PC-3 (cell line): ENCODE data around the gene MYH10. TPM values are rescaled to one million over a fixed set of nuclear protein-coding genes. Genes with fewer than 3 reads are reported as not detected.

ENCODE experiments used
- ATAC-seq: fragments of 200-7000 bp; cut with Tn5 transposase; 2 replicates; pipeline ENCODE4 v1.9.1; 2020; ENCODE audit warnings: mild to moderate bottlenecking, moderate library complexity
- BruUV-seq: library from RNA; stranded (reverse); fragments of 400-500 nt; replicated peaks from 2 replicates; lab custom pipeline; 2021; lab: Mats Ljungman, UMichigan
- CTCF ChIA-PET: fragments of 300-600 bp; sonication (Branson Sonifier 250); formaldehyde crosslinking; loops from one replicate; lab custom pipeline; 2022; ENCODE audit warnings: antibody characterized with exemption; lab: Charles Lee
- POLR2A ChIA-PET: fragments of 300-600 bp; sonication (Branson Sonifier 250); formaldehyde crosslinking; loops from one replicate; lab custom pipeline; 2022; ENCODE audit warnings: antibody characterized with exemption; ENCODE audit not compliant: unreplicated experiment; lab: Charles Lee
- DNase-seq: peaks from one replicate; pipeline ENCODE4 v3.0.0-alpha.2; 2015
- H2AFZ ChIP-seq: fragments of 300-600 bp; sonication (generic); 2 replicates; pipeline ENCODE4 v1.6.0; 2016; ENCODE audit warnings: antibody characterized with exemption, low read length
- H3F3A ChIP-seq: fragments of 300-600 bp; sonication (generic); one replicate; pipeline ENCODE4 v1.6.0; 2017; ENCODE audit warnings: antibody characterized with exemption, low read length, control low read depth, mild to moderate bottlenecking; ENCODE audit not compliant: unreplicated experiment
- H3K27ac ChIP-seq: fragments of 300-600 bp; sonication (generic); 2 replicates; pipeline ENCODE4 v1.5.1; 2016; ENCODE audit warnings: mild to moderate bottlenecking, low read length
- H3K27me3 ChIP-seq: fragments of 300-600 bp; sonication (generic); 2 replicates; pipeline ENCODE4 v1.6.1; 2016; ENCODE audit warnings: low read length, mixed read lengths
- H3K36me3 ChIP-seq: fragments of 300-600 bp; sonication (generic); 2 replicates; pipeline ENCODE4 v1.6.1; 2016; ENCODE audit warnings: low read depth, mixed run types, low read length, mixed read lengths
- H3K4me1 ChIP-seq: fragments of 300-600 bp; sonication (generic); 2 replicates; pipeline ENCODE4 v1.5.1; 2016; ENCODE audit warnings: low read length; ENCODE audit not compliant: insufficient read depth
- H3K4me2 ChIP-seq: fragments of 300-600 bp; sonication (generic); 2 replicates; pipeline ENCODE4 v1.6.0; 2016; ENCODE audit warnings: low read length
- H3K4me3 ChIP-seq: fragments of 300-600 bp; sonication (generic); 2 replicates; pipeline ENCODE4 v1.5.1; 2016; ENCODE audit warnings: mild to moderate bottlenecking, low read length, mixed read lengths
- H3K79me2 ChIP-seq: fragments of 300-600 bp; sonication (generic); 2 replicates; pipeline ENCODE4 v1.6.1; 2017; ENCODE audit warnings: low read length, mixed read lengths
- H3K9ac ChIP-seq: fragments of 300-600 bp; sonication (generic); 2 replicates; pipeline ENCODE4 v1.6.0; 2016; ENCODE audit warnings: mild to moderate bottlenecking, low read length
- H3K9me2 ChIP-seq: fragments of 300-600 bp; sonication (generic); replicated peaks from 2 replicates; pipeline ENCODE4 v1.6.1; 2016; ENCODE audit warnings: mixed run types, low read length, mixed read lengths
- H3K9me3 ChIP-seq: fragments of 300-600 bp; sonication (generic); 2 replicates; pipeline ENCODE4 v1.6.1; 2016; ENCODE audit warnings: low read length, mixed read lengths
- H4K20me1 ChIP-seq: fragments of 300-600 bp; sonication (generic); 2 replicates; pipeline ENCODE4 v1.6.1; 2016; ENCODE audit warnings: low read length, mixed read lengths
- EZH2 ChIP-seq: fragments of 300-600 bp; sonication (generic); IDR thresholded peaks from one replicate; pipeline ENCODE4 v1.6.1; 2017; ENCODE audit warnings: antibody characterized with exemption, mild to moderate bottlenecking, low read length; ENCODE audit not compliant: unreplicated experiment
- EZH2phosphoT487 ChIP-seq: fragments of 300-600 bp; sonication (generic); IDR thresholded peaks from 2 replicates; pipeline ENCODE4 v1.6.1; 2018; ENCODE audit warnings: mild to moderate bottlenecking, antibody characterized with exemption, low read length, borderline replicate concordance
- intact Hi-C: fragments of 100-400 bp; cut with micrococcal nuclease; formaldehyde crosslinking; loops from 2 replicates; pipeline ENCODE4 v1.9.0; 2023
- total RNA-seq: library from RNA; depleted of rRNA; stranded (reverse); fragments of >200 nt; gene quantifications from 2 replicates; pipeline ENCODE4 v1.2.3, GENCODE V29; 2014
- TF ChIP-seq, protein P1 (sequence below): fragments of 300-600 bp; sonication (generic); conservative IDR thresholded peaks from 2 replicates; pipeline ENCODE4 v1.5.1; 2017; ENCODE audit warnings: antibody characterized with exemption, low read depth, mild to moderate bottlenecking, low read length

The MYH10 gene
- total RNA-seq, 1 experiment from 2014 or later, result 44.6 TPM

DNA sequence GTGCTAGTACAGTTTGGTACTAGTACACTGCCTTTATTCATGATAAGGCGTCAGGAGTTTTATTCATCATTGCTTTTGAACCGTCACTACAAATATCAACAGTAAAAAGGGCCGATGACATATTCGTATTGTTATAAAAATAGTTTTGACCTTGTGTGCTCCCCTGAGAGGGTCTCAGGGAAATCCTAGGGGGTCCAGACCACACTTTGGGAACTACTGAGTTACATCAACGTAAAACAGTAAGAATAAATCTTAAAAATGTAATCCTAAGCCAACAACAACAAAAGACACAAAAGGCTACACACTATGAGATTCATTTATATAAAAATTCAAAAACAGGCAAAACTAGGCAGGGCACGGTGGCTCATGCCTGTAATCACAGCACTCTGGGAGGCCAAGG is 11.2 kb downstream of the MYH10 start:
- Histone ChIP-seq H3K9me2 (no peaks in the 10 kb centered on the region), H3K4me1 (peaks cover 6% of the 10 kb centered on the region; the same call in 1 of the 2 replicates), H3K27me3 (no peaks in the 10 kb centered on the region), H3F3A (no peaks in the 10 kb centered on the region), H3K9me3 (no peaks in the 10 kb centered on the region), H3K4me3 (no peak overlapping the region), H3K27ac (no peak overlapping the region), H3K36me3 (no peaks in the 10 kb centered on the region), H3K9ac (no peak overlapping the region), H3K79me2 (no peaks in the 10 kb centered on the region), H4K20me1 (no peaks in the 10 kb centered on the region), H2AFZ (no peak overlapping the region), H3K4me2 (no peak overlapping the region)
- ChIA-PET POLR2A (no interaction called here), CTCF (no interaction called here)
- intact Hi-C loops, result no loop called here
- TF ChIP-seq EZH2, result no peak
- no peak for TF ChIP-seq EZH2phosphoT487
- TF ChIP-seq, protein P1, sequence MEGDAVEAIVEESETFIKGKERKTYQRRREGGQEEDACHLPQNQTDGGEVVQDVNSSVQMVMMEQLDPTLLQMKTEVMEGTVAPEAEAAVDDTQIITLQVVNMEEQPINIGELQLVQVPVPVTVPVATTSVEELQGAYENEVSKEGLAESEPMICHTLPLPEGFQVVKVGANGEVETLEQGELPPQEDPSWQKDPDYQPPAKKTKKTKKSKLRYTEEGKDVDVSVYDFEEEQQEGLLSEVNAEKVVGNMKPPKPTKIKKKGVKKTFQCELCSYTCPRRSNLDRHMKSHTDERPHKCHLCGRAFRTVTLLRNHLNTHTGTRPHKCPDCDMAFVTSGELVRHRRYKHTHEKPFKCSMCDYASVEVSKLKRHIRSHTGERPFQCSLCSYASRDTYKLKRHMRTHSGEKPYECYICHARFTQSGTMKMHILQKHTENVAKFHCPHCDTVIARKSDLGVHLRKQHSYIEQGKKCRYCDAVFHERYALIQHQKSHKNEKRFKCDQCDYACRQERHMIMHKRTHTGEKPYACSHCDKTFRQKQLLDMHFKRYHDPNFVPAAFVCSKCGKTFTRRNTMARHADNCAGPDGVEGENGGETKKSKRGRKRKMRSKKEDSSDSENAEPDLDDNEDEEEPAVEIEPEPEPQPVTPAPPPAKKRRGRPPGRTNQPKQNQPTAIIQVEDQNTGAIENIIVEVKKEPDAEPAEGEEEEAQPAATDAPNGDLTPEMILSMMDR, result no peak
- DNase-seq (no peak), ATAC-seq (no peak)
- no TSS peak for BruUV-seq

DNA sequence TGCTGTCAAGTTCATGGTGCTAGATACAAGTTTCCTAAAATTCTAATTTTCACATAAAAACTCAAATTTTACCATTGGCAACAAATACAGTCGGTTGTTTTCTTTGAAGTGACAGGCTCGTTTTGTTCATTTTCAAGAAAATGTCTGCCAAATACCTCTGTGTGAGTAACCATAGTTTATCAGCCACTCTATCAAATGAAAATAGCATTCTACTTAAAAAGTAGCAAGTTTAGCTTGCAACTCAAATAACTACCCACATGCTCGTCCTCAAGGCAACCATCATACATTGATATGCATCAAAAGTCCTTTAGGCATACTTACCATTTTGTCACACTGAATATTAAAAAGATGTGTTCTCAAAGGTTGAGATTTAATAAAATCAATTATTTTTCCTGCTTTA is 11.7 kb downstream of the MYH10 start:
- H3K9me3 ChIP-seq, result no peaks in the 10 kb centered on the region
- H3K27ac ChIP-seq, result no peak overlapping the region
- no peaks in the 10 kb centered on the region for H3K79me2 ChIP-seq
- CTCF ChIA-PET, result no interaction called here
- ATAC-seq (no peak), DNase-seq (no peak)
- no peaks in the 10 kb centered on the region for H3F3A ChIP-seq
- no TSS peak for BruUV-seq
- H3K9ac ChIP-seq, result no peak overlapping the region
- H3K9me2 ChIP-seq, result no peaks in the 10 kb centered on the region
- POLR2A ChIA-PET, result no interaction called here
- TF ChIP-seq, protein P1, result no peak
- TF ChIP-seq EZH2phosphoT487 (no peak), EZH2 (no peak)
- no peaks in the 10 kb centered on the region for H4K20me1 ChIP-seq
- no peaks in the 10 kb centered on the region for H3K27me3 ChIP-seq
- no peak overlapping the region for H3K4me2 ChIP-seq
- intact Hi-C loops, result no loop called here
- H2AFZ ChIP-seq, result no peak overlapping the region
- H3K4me3 ChIP-seq, result no peak overlapping the region
- peaks cover 6% of the 10 kb centered on the region; the same call in 1 of the 2 replicates for H3K4me1 ChIP-seq
- H3K36me3 ChIP-seq, result no peaks in the 10 kb centered on the region

DNA sequence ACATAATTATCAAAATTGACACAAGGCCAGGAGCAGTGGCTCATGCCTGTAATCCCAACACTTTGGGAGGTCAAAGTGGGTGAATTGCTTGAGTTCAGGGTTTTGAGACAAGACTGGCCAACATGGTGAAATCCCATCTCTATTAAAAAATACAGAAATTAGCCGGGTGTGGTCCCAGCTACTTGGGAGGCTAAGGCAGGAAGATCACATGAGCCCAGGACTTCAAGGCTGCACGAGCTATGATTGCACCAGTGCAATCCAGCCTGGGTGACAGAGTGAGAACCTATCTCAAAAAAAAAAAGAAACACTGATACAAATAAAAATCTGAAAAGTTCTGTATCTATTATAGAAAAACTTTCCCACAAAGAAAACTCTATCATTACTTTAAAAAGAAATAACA is 15.5 kb downstream of the MYH10 start:
- Histone ChIP-seq H3K4me2 (no peak overlapping the region), H4K20me1 (0 out of 2 replicates have a peak, but pooled peaks cover 5% of the 10 kb centered on the region), H3K27me3 (no peaks in the 10 kb centered on the region), H2AFZ (no peak overlapping the region), H3K9me3 (no peaks in the 10 kb centered on the region), H3K27ac (no peak overlapping the region), H3F3A (no peaks in the 10 kb centered on the region), H3K9me2 (no peaks in the 10 kb centered on the region), H3K4me3 (no peak overlapping the region), H3K9ac (no peak overlapping the region), H3K4me1 (0 out of 2 replicates have a peak, but pooled peaks cover under 1% of the 10 kb centered on the region), H3K36me3 (no peaks in the 10 kb centered on the region), H3K79me2 (no peaks in the 10 kb centered on the region)
- intact Hi-C loops, result no loop called here
- BruUV-seq, result no TSS peak
- DNase-seq (no peak), ATAC-seq (no peak)
- CTCF ChIA-PET, result no interaction called here
- POLR2A ChIA-PET, result no interaction called here
- TF ChIP-seq EZH2, result no peak
- TF ChIP-seq, protein P1, result no peak
- no peak for TF ChIP-seq EZH2phosphoT487
